ENCODE measurements around the gene SPNS2. TPM values are rescaled to one million over a fixed set of nuclear protein-coding genes. Genes with fewer than 3 reads are reported as not detected.

SPNS2 gene
- total and polyA plus RNA-seq, 4 donors: 4.0 to 9.0 (median 5.2) TPM

- no peak for DNase-seq (ENCODE audit: low spot score)
- no peak for TF ChIP-seq EGR1 (IDR thresholded peaks at IDR 0.05; ENCODE audit: low read depth in 2 of 2)
- no peak for TF ChIP-seq ATF3 (IDR thresholded peaks at IDR 0.05)
- no peak for TF ChIP-seq REST (IDR thresholded peaks at IDR 0.05)
- no peak for TF ChIP-seq HNF4A (conservative IDR thresholded peaks at IDR 0.05)
- no peaks in the 10 kb centered on the region for H3K36me3 ChIP-seq (ENCODE audit: control insufficient read depth in 4 of 4, insufficient read depth in 3 of 4, low read depth in 1 of 4, low read length in 3 of 4)
- peaks cover 9 to 26% (median 19%) of the 10 kb centered on the region in 4 donors for H3K4me1 ChIP-seq (ENCODE audit: control insufficient read depth in 4 of 4, insufficient read depth in 4 of 4, low read length in 3 of 4)
- no peak overlapping the region for H3K9ac ChIP-seq (ENCODE audit: low read depth in 1 of 2, low read length in 2 of 2)
- no peaks in the 10 kb centered on the region for H3K9me3 ChIP-seq (ENCODE audit: control insufficient read depth in 4 of 4, low read length in 3 of 4)
- H3K27me3 ChIP-seq (ENCODE audit: control insufficient read depth in 4 of 4, insufficient read depth in 4 of 4, low read length in 3 of 4): no peaks in the 10 kb centered on the region
- no peak overlapping the region for H3K27ac ChIP-seq (ENCODE audit: low read depth in 1 of 2, low read length in 2 of 2)
- H3K4me3 ChIP-seq (ENCODE audit: low read depth in 1 of 3, low read length in 3 of 3): no peak overlapping the region
- 88% methylated on average over 18 of the region's 18 CpGs for WGBS
Observed at GRCh38 chr17:4502466-4503154, 3.9 kb downstream of the SPNS2 start.

- H3K27ac ChIP-seq (ENCODE audit: low read depth in 1 of 2, low read length in 2 of 2): no peak overlapping the region
- H3K9ac ChIP-seq (ENCODE audit: low read depth in 1 of 2, low read length in 2 of 2): no peak overlapping the region
- no peak for DNase-seq (ENCODE audit: low spot score)
- H3K36me3 ChIP-seq (ENCODE audit: control insufficient read depth in 4 of 4, insufficient read depth in 3 of 4, low read depth in 1 of 4, low read length in 3 of 4): no peaks in the 10 kb centered on the region
- H3K4me3 ChIP-seq (ENCODE audit: low read depth in 1 of 3, low read length in 3 of 3): no peak overlapping the region
- peaks cover 4 to 18% (median 11%) of the 10 kb centered on the region in 4 donors for H3K4me1 ChIP-seq (ENCODE audit: control insufficient read depth in 4 of 4, insufficient read depth in 4 of 4, low read length in 3 of 4)
- no peaks in the 10 kb centered on the region for H3K27me3 ChIP-seq (ENCODE audit: control insufficient read depth in 4 of 4, insufficient read depth in 4 of 4, low read length in 3 of 4)
- WGBS: 93% methylated on average over 4 of the region's 4 CpGs
- TF ChIP-seq SP1 (IDR thresholded peaks at IDR 0.05) (no peak), FOXA1 (IDR thresholded peaks at IDR 0.05) (no peak), ATF3 (IDR thresholded peaks at IDR 0.05) (no peak), TAF1 (conservative IDR thresholded peaks at IDR 0.05) (no peak), RXRA (IDR thresholded peaks at IDR 0.05) (no peak), REST (IDR thresholded peaks at IDR 0.05) (no peak), HNF4A (conservative IDR thresholded peaks at IDR 0.05) (no peak), CTCF (IDR thresholded peaks at IDR 0.05; ENCODE audit: low read depth, low read length, missing input control) (no peak)
- TF ChIP-seq, protein P1, sequence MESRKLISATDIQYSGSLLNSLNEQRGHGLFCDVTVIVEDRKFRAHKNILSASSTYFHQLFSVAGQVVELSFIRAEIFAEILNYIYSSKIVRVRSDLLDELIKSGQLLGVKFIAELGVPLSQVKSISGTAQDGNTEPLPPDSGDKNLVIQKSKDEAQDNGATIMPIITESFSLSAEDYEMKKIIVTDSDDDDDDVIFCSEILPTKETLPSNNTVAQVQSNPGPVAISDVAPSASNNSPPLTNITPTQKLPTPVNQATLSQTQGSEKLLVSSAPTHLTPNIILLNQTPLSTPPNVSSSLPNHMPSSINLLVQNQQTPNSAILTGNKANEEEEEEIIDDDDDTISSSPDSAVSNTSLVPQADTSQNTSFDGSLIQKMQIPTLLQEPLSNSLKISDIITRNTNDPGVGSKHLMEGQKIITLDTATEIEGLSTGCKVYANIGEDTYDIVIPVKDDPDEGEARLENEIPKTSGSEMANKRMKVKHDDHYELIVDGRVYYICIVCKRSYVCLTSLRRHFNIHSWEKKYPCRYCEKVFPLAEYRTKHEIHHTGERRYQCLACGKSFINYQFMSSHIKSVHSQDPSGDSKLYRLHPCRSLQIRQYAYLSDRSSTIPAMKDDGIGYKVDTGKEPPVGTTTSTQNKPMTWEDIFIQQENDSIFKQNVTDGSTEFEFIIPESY (IDR thresholded peaks at IDR 0.05): no peak
- H3K9me3 ChIP-seq (ENCODE audit: control insufficient read depth in 4 of 4, low read length in 3 of 4): no peaks in the 10 kb centered on the region
Observed at GRCh38 chr17:4503283-4504025, 4.8 kb downstream of the SPNS2 start.

All from liver (tissue), 9 donors.